Effector memory CD8-positive, alpha-beta T cell (primary cell): ENCODE measurements around the gene MKNK1.
"Not testable (repeated sequence)": the region's sequence is repeated elsewhere in the genome, so short reads cannot be mapped to it uniquely, and the experiment has no call there.

ENCODE experiments used
- ATAC-seq: fragments of 150-1000 bp; cut with Tn5 transposase; replicated peaks from 2 replicates; pipeline ENCODE4 v1.10.0; 2021; ENCODE audit warnings: mild to moderate bottlenecking, moderate library complexity
- DNase-seq, 3 experiments: peaks; one replicate each; pipeline ENCODE4 v3.0.0; 2021
- H3K27ac Mint-ChIP-seq, 2 donors: one replicate each; pipeline ENCODE4 v1.8.0; 2022; ENCODE audit warnings: mild to moderate bottlenecking in 2 of 2, mixed read lengths in 2 of 2, moderate library complexity in 2 of 2
- H3K27me3 Mint-ChIP-seq, 2 donors: one replicate each; pipeline ENCODE4 v1.8.0; 2022; ENCODE audit warnings: mixed read lengths in 2 of 2
- H3K36me3 Mint-ChIP-seq: one replicate; pipeline ENCODE4 v1.8.0; 2022; ENCODE audit warnings: mild to moderate bottlenecking, moderate library complexity, mixed read lengths; ENCODE audit not compliant: insufficient read depth
- H3K4me1 Mint-ChIP-seq, 2 donors: one replicate each; pipeline ENCODE4 v1.8.0; 2022; ENCODE audit warnings: low read depth in 2 of 2, mixed read lengths in 2 of 2
- H3K4me3 Mint-ChIP-seq, 2 donors: one replicate each; pipeline ENCODE4 v1.8.0; 2022; ENCODE audit warnings: mild to moderate bottlenecking in 2 of 2, mixed read lengths in 2 of 2, moderate library complexity in 2 of 2
- H3K9me3 Mint-ChIP-seq, 2 donors: one replicate each; pipeline ENCODE4 v1.8.0; 2022; ENCODE audit warnings: mixed read lengths in 2 of 2
- total RNA-seq, 9 experiments: gene quantifications; one replicate each; lab custom pipeline; 2026; lab: John Stamatoyannopoulos, UW

Gene MKNK1
- 30.9 to 73.1 (median 47.5) reads per million in 9 experiments for total RNA-seq

GRCh38 chr1:46603858-46604549 is at the start of gene MKNK1:
TSS of gene MKNK1 (minus strand) at chr1:46604268. CDS start at chr1:46583327, 20,941 bp downstream.
- H3K4me3 Mint-ChIP-seq: peak within 1 kb of the TSS; percentile 94 to 96
- ATAC-seq: peak; percentile 82
- DNase-seq: peak; percentile 96 to 98 (median 98)
- H3K36me3 Mint-ChIP-seq: peaks cover 37% of the 10 kb centered on the region
- H3K4me1 Mint-ChIP-seq: peaks cover 58 to 67% of the 10 kb centered on the region in 2 donors
- no peaks in the 10 kb centered on the region for H3K9me3 Mint-ChIP-seq
- H3K27me3 Mint-ChIP-seq: no peaks in the 10 kb centered on the region
- peak within 1 kb of the TSS; percentile 92 to 94 for H3K27ac Mint-ChIP-seq

GRCh38 chr1:46653405-46653958 is 49.4 kb upstream of the MKNK1 start:
- Mint-ChIP-seq H3K27ac (peak overlapping the region; percentile 10 to 68), H3K4me1 (no peaks in the 10 kb centered on the region), H3K4me3 (no peak overlapping the region), H3K27me3 (no peaks in the 10 kb centered on the region), H3K9me3 (peaks cover 0 to 3% of the 10 kb centered on the region in 2 donors), H3K36me3 (peaks cover 19% of the 10 kb centered on the region)
- no peak for DNase-seq
- ATAC-seq: no peak

DNA sequence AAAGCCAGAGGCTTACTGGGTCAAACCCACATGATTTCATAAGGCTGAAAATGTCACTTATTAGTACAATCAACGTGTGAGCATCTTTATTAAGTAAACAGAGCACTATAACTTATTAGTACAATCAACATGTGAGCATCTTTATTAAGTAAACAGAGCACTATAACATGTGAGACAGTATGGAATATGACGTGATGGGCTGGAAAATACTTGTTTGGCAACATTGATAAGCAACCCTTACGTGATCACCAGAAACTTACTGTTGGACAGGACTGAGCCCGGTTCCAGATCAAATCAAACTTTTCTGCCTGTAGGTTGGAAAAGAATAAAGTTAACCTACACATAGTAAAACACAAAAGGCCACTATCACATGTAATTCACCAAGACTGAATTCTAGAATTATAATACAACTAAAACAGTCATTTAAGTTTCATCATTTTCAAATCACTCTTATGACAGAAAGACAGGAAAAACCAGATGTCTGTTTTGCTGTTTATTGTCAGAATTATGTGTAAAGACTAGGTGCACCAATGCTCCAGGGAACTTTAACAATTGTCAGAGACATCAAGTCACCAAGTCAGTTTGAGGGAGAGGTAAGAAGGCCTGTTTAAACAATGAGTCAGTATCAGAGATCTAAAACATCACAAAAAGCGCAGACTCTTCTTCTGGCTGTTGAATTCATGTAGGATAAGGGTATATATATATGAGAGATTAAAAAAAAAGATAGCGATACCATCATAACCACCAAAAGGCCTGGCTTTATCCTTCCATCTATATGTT is 48.4 kb upstream of the MKNK1 start:
- DNase-seq (no peak), ATAC-seq (no peak)
- Mint-ChIP-seq H3K4me1 (no peaks in the 10 kb centered on the region), H3K4me3 (no peak overlapping the region), H3K27me3 (no peaks in the 10 kb centered on the region), H3K9me3 (peaks cover 0 to 3% of the 10 kb centered on the region in 2 donors), H3K36me3 (peaks cover 19% of the 10 kb centered on the region), H3K27ac (no peak overlapping the region)

DNA sequence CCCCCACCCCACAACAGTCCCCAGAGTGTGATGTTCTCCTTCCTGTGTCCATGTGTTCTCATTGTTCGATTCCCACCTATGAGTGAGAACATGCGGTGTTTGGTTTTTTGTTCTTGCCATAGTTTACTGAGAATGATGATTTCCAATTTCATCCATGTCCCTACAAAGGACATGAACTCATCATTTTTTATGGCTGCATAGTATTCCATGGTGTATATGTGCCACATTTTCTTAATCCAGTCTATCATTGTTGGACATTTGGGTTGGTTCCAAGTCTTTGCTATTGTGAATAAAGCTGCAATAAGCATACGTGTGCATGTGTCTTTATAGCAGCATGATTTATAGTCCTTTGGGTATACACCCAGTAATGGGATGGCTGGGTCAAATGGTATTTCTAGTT is 47.1 kb upstream of the MKNK1 start:
- not testable (repeated sequence) for H3K9me3 Mint-ChIP-seq, H3K4me1 Mint-ChIP-seq, DNase-seq, H3K27ac Mint-ChIP-seq, H3K4me3 Mint-ChIP-seq, H3K27me3 Mint-ChIP-seq, ATAC-seq
- peaks cover 19% of the 10 kb centered on the region for H3K36me3 Mint-ChIP-seq

GRCh38 chr1:46650491-46650890 is 46.4 kb upstream of the MKNK1 start:
- Mint-ChIP-seq H3K36me3 (peaks cover 19% of the 10 kb centered on the region), H3K4me1 (no peaks in the 10 kb centered on the region), H3K27ac (no peak overlapping the region), H3K9me3 (peaks cover 0 to 3% of the 10 kb centered on the region in 2 donors), H3K27me3 (no peaks in the 10 kb centered on the region), H3K4me3 (no peak overlapping the region)
- no peak for DNase-seq
- ATAC-seq: no peak

DNA sequence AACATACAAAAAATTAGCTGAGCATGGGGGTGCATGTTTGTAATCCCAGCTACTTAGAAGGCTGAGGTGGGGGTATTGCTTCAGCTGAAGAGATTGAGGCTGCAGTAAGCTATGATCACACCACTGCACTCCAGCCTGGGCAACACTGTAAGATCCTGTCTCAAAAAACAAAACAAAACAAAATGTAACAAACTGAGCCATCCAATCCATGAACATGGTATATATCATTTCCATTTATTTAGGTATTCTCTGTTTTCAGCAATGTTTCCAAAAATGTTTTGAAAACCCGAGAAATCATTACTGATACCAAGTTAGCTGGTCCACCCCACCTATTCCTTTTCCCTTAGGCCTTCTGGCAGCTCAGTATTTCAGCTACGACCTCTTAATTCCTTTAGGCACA is 45.7 kb upstream of the MKNK1 start:
- Mint-ChIP-seq H3K4me1 (no peaks in the 10 kb centered on the region), H3K27me3 (no peaks in the 10 kb centered on the region), H3K4me3 (no peak overlapping the region), H3K9me3 (peaks cover 0 to 2% of the 10 kb centered on the region in 2 donors), H3K36me3 (peaks cover 16% of the 10 kb centered on the region), H3K27ac (no peak overlapping the region)
- no peak for DNase-seq
- ATAC-seq: no peak

DNA sequence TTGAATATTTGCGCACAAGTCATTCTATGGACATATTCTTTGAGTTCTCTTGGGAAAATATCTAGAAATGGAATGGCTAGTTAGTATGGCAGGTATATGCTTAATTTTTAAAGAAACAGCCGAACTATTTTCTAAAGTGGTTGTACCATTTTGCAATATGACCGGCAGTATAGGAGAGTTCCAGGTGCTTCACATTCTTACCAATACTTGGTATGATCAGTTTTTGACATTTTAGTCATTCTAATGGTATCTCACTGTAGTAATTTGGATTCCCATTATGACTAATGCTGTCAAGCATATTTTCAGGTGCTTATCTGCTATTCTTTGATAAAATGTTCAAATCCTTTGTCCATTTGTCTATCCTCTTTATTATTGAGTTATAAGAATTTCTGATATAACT is 43.5 kb upstream of the MKNK1 start:
- ATAC-seq (no peak), DNase-seq (no peak)
- Mint-ChIP-seq H3K27me3 (no peaks in the 10 kb centered on the region), H3K27ac (no peak overlapping the region), H3K36me3 (peaks cover 13% of the 10 kb centered on the region), H3K4me3 (no peak overlapping the region), H3K9me3 (no peaks in the 10 kb centered on the region), H3K4me1 (no peaks in the 10 kb centered on the region)

DNA sequence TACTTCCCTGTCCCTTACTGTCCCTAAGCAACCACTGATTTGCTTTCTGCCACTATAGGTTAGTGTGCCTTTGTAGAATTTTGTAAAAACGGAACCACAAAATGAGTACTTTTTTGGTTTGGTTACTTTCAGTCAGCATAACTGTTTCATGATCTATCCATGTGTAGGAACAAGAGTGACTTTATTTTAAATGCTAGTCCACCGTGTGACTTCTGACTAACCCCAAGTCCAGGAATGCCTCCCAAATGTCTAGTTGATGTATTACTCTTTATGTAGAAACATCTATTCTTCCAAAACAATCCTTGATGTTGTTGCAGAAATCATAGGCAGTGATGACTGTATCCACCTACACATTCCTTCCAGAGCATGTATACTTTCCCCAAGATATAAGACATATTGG is 42.8 kb upstream of the MKNK1 start:
- no peak for ATAC-seq
- no peak for DNase-seq
- Mint-ChIP-seq H3K4me1 (no peaks in the 10 kb centered on the region), H3K9me3 (no peaks in the 10 kb centered on the region), H3K36me3 (peaks cover 6% of the 10 kb centered on the region), H3K4me3 (no peak overlapping the region), H3K27ac (no peak overlapping the region), H3K27me3 (no peaks in the 10 kb centered on the region)

DNA sequence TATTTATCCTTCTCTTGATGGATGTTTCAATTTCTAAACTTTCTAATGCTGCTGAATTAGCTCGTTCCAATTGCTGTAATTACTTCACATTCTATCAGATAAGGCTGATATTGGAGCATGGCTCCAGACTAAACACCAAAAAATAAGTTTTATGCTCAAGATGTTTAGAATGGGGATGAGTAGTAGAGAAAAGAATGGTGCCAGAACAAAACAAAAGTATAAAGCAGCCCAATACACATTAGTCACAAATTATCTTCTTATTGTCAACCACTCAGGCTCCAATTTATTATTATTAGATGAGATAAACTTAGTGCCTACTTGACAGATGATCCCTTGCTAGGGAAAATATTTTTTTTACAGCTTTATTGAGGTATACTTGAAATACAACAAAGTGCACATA is 42.3 kb upstream of the MKNK1 start:
- Mint-ChIP-seq H3K4me1 (no peaks in the 10 kb centered on the region), H3K4me3 (no peak overlapping the region), H3K27ac (no peak overlapping the region), H3K27me3 (no peaks in the 10 kb centered on the region), H3K36me3 (peaks cover 5% of the 10 kb centered on the region), H3K9me3 (no peaks in the 10 kb centered on the region)
- ATAC-seq (no peak), DNase-seq (no peak)

DNA sequence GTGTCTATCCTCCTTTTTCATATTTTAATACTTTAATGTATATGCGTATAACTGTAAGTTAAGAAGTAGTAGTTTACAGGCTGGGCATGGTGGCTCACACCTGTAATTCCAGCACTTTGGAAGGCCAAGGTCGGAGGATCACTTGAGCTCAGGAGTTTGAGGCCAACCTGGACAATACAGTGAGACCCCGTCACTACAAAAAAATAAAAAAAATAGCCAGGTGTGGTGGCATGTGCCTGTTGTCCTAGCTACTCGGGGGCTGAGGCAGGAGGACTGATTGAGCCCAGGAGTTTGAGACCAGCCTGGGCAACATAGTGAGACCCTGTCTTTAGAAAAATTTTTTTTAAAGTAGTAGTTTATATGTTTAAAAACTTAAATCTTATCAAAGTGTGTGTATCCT is 41.7 kb upstream of the MKNK1 start:
- Mint-ChIP-seq H3K9me3 (no peaks in the 10 kb centered on the region), H3K36me3 (peaks cover 5% of the 10 kb centered on the region), H3K27me3 (no peaks in the 10 kb centered on the region), H3K4me3 (no peak overlapping the region), H3K4me1 (no peaks in the 10 kb centered on the region), H3K27ac (no peak overlapping the region)
- DNase-seq (no peak), ATAC-seq (no peak)

- ATAC-seq (no peak), DNase-seq (no peak)
- Mint-ChIP-seq H3K4me3 (no peak overlapping the region), H3K4me1 (no peaks in the 10 kb centered on the region), H3K27me3 (no peaks in the 10 kb centered on the region), H3K9me3 (no peaks in the 10 kb centered on the region), H3K27ac (no peak overlapping the region), H3K36me3 (no peaks in the 10 kb centered on the region)
Measured at GRCh38 chr1:46643368-46643775, 39.3 kb upstream of the MKNK1 start.

GRCh38 chr1:46642115-46642680 is 38.1 kb upstream of the MKNK1 start:
- Mint-ChIP-seq H3K27me3 (no peaks in the 10 kb centered on the region), H3K36me3 (no peaks in the 10 kb centered on the region), H3K9me3 (no peaks in the 10 kb centered on the region), H3K4me1 (no peaks in the 10 kb centered on the region), H3K4me3 (no peak overlapping the region), H3K27ac (peak overlapping the region in 1 of 2 donors; percentile 29)
- ATAC-seq (no peak), DNase-seq (no peak)

DNA sequence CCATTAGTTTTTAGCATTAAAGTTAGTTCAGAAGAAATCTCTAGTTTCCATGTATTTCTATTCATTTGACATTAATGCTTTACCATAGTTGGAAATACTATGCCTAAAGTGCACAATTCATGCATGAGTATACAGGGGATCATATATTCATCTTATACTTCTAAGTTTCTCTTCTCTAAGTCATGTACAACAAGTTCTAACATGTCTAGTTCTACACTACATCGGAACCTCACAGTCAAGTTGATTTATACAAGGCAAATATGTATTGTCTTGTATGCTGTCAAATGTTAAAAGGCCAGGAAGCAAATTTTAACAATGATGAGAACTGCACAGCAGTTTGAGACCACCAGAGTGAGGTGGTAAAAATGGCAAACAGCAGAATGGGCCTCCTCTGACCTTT is 35.5 kb upstream of the MKNK1 start:
- ATAC-seq (no peak), DNase-seq (no peak)
- Mint-ChIP-seq H3K4me1 (no peaks in the 10 kb centered on the region), H3K27me3 (no peaks in the 10 kb centered on the region), H3K4me3 (no peak overlapping the region), H3K36me3 (peaks cover 9% of the 10 kb centered on the region), H3K9me3 (no peaks in the 10 kb centered on the region), H3K27ac (peak overlapping the region in 1 of 2 donors; percentile 47)
